Rectal smooth muscle tissue (tissue), 1 donor: ENCODE data around the gene ADAP1.
A peak's percentile ranks its signal among the peaks of the same experiment; 100 is the strongest.
"Not testable (repeated sequence)": the region's sequence is repeated elsewhere in the genome, so short reads cannot be mapped to it uniquely, and the experiment has no call there.

Experiments
- H3K27ac ChIP-seq: one replicate; pipeline ENCODE4 v1.7.0; 2013; ENCODE audit warnings: low read depth, low read length, inconsistent platforms
- H3K27me3 ChIP-seq: one replicate; pipeline ENCODE4 v1.7.0; 2013; ENCODE audit warnings: low read length; ENCODE audit not compliant: control insufficient read depth, insufficient read depth
- H3K36me3 ChIP-seq: one replicate; pipeline ENCODE4 v1.7.0; 2013; ENCODE audit warnings: low read length; ENCODE audit not compliant: control insufficient read depth, insufficient read depth
- H3K4me1 ChIP-seq: one replicate; pipeline ENCODE4 v1.7.0; 2013; ENCODE audit warnings: low read length; ENCODE audit not compliant: control insufficient read depth, insufficient read depth
- H3K4me3 ChIP-seq: one replicate; pipeline ENCODE4 v1.7.0; 2013; ENCODE audit warnings: low read length
- H3K9ac ChIP-seq: one replicate; pipeline ENCODE4 v1.7.0; 2013; ENCODE audit warnings: low read length

Gene ADAP1

DNA sequence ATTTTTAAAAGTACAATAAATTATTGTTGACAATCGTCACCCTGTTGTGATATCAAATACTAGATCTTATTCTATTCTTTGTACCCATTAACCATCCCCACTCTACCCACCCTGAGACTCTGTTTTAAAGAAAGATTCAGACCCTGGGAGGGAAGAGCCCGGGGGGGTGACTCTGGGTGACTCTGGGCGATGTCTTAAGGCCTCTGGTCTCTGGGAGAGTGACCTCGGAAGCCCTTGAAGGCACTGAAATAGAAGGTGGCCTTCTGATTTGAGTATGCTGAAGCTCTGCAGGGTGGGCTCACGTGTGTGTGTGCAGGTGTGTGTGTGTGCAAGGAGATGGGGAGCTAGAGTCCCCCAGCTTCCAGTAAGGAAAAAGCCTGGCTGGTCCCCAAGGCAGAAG lies 9.7 kb downstream of the ADAP1 start:
- Histone ChIP-seq H3K9ac (no peak overlapping the region), H3K27ac (no peak overlapping the region), H3K27me3 (no peaks in the 10 kb centered on the region), H3K4me3 (peak overlapping the region; percentile 29), H3K4me1 (no peaks in the 10 kb centered on the region), H3K36me3 (no peaks in the 10 kb centered on the region)

DNA sequence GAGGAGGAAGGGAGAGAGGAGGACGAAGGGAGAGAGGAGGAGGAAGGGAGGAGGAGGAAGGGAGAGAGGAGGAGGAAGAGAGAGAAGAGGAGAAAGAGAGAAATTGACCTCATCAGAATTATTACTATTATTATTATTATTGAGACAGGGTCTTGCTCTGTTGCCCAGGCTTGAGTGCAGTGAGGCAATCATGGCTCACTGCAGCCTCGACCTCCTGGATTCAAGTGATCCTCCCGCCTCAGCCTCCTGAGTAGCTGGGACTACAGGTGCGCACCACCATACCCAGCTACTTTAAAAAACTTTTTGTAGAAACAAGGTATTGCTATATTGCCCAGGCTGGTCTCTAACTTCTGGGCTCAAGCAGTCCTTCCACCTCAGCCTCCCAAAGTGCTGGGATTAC lies 10.7 kb downstream of the ADAP1 start:
- H3K4me3 ChIP-seq, H3K36me3 ChIP-seq, H3K27ac ChIP-seq, H3K4me1 ChIP-seq, H3K9ac ChIP-seq, H3K27me3 ChIP-seq: not testable (repeated sequence)

DNA sequence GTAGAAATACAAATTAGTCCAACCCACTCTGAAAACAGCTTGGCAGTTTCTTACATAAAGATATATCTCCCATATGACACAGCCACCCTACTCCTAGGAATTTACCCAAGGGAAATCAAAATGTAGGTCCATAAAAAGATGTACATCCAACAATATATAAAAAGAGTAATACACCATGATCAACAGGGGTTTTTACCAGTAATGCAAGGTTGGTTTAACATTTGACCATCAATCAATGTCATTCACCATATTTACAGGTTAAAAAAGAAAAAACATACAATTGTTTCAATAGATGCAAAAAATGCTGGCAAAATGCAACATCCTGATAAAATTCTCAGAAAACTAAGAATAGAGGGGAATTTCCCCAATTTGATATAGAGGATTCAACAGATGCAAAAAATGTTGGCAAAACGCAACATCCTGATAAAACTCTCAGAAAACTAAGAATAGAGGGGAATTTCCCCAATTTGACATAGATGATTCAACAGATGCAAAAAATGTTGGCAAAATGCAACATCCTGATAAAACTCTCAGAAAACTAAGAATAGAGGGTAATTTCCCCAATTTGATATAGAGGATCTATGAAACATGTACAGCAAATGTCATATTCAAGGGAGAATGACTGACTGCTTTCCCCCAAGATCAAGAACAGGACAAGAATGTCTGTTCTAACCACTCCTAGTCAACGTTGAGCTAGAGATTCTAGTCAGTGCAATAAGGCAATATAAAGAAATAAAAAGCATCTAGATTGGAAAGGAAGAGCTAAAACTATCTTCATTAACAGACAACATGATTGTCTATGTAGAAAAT lies 13.7 kb downstream of the ADAP1 start:
- Histone ChIP-seq H3K9ac (no peak overlapping the region), H3K27ac (no peak overlapping the region), H3K36me3 (no peaks in the 10 kb centered on the region), H3K4me1 (no peaks in the 10 kb centered on the region), H3K4me3 (no peak overlapping the region), H3K27me3 (no peaks in the 10 kb centered on the region)

DNA sequence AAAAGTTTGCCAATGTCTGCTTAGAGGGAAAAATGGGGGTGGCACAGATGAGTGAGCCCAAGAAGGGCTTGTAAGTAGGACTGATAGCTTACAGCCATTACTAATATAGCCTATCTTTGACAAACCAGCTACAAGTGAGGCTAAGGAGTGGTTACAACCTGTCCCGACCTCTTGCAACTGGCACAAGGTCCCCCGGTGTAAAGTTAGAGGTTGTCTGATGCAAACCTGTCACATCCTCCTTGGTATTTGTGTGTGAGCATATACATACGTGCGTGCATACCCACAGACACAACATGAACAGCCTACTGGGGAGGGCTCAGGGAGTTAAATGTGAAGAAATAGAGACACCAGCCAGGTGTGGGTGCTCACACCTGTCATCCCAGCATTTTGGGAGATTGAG lies 14.6 kb downstream of the ADAP1 start:
- H3K27ac ChIP-seq = no peak overlapping the region
- H3K4me3 ChIP-seq = no peak overlapping the region
- H3K36me3 ChIP-seq = no peaks in the 10 kb centered on the region
- H3K4me1 ChIP-seq = no peaks in the 10 kb centered on the region
- H3K9ac ChIP-seq = no peak overlapping the region
- H3K27me3 ChIP-seq = no peaks in the 10 kb centered on the region

DNA sequence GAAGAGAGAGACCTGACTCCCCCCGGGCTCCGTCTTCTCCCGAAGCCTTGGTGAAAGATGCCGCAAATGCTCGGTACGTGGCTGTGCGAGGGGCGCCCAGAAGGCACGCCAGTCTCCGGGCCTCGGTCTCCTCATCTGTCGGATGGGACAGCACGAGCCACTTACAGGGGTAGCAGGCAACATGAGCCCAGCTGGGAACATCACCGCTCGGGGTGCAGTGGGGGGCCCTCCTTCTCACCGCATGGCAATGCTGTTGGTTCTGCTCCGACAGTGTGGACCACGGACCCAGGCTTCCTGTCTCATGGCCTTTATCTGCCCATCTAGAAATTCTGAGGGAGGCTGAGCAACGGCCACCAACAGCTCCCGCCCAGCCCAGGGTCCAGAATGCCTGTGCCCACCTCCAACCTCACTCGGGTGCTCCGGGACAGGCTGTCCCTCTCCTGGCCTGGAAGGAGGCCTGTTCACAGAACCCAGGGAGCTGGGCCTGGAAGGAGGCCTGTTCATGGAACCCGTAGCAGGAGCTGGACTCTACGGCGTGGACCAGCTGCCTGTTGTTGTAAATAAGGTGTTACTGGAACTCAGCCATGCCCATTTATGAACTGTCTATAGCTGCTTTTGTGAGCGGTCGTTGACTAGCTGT lies 15.8 kb downstream of the ADAP1 start:
- Histone ChIP-seq H3K4me1 (no peaks in the 10 kb centered on the region), H3K27me3 (no peaks in the 10 kb centered on the region), H3K4me3 (no peak overlapping the region), H3K9ac (no peak overlapping the region), H3K36me3 (peaks cover 3% of the 10 kb centered on the region), H3K27ac (no peak overlapping the region)

DNA sequence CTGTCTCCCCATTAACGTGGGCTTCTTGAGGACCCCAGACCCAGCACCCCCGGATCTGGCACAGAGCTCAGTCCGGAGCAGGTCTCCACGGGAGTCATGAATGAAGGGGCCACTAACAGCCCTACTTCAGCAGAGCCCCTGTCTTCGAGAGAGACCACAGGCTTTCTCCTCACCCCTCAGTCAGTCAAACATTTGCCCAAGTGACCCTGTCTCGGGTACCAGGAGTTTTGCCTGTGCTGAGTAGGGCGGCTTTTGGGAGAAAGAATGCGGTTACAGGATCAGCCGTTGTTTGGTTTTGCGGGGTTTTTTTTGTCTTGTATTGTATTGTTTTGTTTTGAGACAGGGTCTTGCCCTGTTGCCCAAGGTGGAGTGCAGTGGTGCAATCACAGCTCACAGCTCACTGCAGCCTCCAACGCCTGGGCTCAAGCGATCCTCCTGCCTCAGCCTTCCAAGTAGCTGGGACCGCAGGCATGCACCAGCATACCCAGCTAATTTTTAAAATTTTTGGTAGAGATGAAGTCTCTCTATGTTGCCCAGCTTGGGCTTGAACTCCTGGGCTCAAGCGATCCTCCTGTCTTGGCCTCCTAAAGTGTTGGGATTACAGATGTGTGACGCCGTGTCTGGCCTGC lies 16.5 kb downstream of the ADAP1 start:
- Histone ChIP-seq H3K4me3 (no peak overlapping the region), H3K9ac (no peak overlapping the region), H3K27ac (no peak overlapping the region), H3K27me3 (no peaks in the 10 kb centered on the region), H3K4me1 (no peaks in the 10 kb centered on the region), H3K36me3 (peaks cover 3% of the 10 kb centered on the region)

DNA sequence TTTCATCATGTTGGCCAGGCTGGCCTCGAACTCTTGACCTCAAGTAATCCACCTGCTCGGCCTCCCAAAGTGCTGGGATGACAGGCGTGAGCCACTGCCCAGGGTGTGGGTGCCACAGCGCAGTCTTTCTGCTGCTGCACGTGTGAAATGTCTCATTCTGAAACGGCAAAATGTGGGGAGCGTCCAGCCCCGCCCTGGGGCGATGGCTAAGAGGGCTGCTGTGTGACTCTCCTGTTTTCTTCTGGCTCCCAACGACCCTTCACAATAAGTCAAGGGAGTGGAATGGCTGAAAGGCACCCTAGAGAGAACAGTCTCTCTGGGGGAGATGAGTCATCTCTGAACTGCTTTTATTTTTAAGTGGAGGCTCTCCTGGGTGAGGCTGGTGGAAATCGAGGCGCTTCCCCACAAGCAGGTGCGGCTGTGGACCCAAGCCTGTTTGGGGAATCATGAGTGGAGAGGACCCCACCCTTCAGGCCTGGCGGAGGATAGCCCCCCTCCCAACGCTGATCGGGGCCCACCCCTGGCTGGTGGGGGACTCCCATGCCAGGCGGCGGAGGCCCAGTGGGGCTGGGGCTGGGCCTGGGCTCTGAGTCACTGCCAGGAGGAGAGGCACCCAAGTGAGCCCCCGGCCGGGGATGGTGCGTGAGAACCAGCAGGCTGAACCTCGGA lies 18.0 kb downstream of the ADAP1 start:
- H3K9ac ChIP-seq = no peak overlapping the region
- no peaks in the 10 kb centered on the region for H3K4me1 ChIP-seq
- no peaks in the 10 kb centered on the region for H3K27me3 ChIP-seq
- no peak overlapping the region for H3K27ac ChIP-seq
- H3K4me3 ChIP-seq = no peak overlapping the region
- peaks cover 3% of the 10 kb centered on the region for H3K36me3 ChIP-seq

DNA sequence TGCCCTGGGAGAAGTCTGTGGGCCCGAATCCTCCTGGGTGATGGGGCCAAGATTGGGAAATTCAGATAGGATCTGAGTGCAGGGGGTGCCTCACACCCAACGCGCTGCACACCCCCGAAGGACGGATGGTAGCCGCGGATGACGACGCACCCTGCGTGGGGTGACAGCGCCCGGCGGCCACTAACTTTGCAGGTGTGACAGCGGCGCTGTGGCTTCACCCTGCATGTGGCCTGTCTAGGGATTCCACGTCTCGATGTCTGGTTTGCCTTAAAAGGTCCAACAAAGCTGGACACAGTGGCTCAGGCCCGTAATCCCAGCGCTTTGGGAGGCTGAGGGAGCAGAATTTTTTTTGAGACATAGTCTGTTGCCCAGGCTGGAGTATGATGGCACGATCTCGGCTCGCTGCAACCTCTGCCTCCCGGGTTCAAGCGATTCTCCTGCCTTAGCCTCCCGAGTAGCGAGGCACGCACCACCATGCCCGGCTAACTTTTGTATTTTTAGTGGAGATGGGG lies 18.6 kb downstream of the ADAP1 start:
- Histone ChIP-seq H3K4me3 (no peak overlapping the region), H3K27ac (no peak overlapping the region), H3K36me3 (peaks cover 3% of the 10 kb centered on the region), H3K9ac (no peak overlapping the region), H3K27me3 (no peaks in the 10 kb centered on the region), H3K4me1 (no peaks in the 10 kb centered on the region)

DNA sequence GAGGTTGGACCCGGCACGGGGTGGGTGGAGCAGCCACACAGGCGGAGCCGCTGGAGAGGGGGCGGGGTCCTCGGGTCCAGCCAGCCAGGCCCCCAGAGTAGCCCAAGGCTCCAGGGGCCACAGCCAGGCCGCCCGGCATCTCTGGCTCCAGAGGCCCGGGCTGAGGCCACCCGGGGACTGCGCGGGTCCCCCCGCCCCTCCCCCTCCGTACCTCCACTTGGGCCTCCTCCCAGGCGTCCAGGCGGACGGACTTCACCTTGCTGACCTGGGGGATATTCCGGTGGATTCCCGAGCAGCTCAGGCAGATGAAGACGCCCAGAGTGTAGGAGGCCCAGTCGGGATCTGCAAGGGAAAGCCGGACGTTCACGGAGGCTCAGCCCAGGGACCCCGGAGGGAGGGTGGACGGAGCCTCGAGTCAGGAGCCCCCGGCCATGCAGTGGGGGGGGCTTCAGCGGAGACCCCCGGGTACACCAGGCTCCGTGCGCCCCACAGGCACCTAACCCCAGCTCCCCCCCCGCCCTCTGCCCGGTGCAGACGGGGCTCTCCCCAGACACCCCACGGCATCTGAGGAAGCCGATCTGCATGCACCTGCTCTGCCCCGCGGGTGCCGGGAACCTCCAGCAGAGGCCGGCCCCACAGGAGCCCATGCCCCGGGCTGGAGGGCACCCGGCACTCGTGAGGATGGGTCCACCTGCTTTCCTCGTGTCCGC lies 19.2 kb downstream of the ADAP1 start:
- Histone ChIP-seq H3K27ac (no peak overlapping the region), H3K9ac (no peak overlapping the region), H3K4me3 (no peak overlapping the region), H3K27me3 (no peaks in the 10 kb centered on the region), H3K4me1 (no peaks in the 10 kb centered on the region), H3K36me3 (peaks cover 3% of the 10 kb centered on the region)

DNA sequence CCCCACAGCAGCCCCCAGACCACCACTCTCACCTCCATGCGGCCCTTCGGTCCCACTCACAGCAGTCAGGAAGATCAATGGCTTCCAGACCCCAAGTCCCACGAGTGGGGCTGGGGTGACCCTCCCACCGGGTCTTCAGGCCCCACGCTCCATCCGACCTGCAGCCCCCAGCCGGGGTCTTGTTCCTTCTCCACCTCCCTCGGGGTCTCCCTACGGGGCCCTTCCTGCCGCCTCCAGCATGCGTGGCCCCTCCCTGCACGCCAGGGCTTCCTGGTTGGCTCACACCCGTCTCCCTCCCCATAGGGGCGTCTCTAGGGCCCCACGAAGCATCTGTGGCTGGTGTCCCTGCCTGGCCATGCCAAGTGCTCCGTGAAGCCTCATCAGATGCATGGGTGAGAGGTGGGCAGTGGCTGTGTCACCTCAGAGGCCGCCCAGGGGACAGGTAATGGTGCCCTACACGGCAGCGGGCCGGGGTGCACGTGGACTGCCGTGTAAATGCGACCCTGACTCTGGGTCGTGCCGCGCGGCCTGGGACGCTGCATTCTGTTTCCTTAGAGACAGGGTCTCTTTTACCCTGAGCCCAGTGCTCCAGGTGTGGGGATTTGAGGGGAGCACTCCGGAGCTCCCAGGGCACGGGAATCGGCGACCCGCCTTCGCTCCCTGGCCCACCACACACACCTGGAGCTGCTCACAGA lies 19.9 kb downstream of the ADAP1 start:
- peaks cover 3% of the 10 kb centered on the region for H3K36me3 ChIP-seq
- H3K9ac ChIP-seq = no peak overlapping the region
- no peak overlapping the region for H3K27ac ChIP-seq
- H3K4me1 ChIP-seq = no peaks in the 10 kb centered on the region
- H3K27me3 ChIP-seq = no peaks in the 10 kb centered on the region
- no peak overlapping the region for H3K4me3 ChIP-seq

DNA sequence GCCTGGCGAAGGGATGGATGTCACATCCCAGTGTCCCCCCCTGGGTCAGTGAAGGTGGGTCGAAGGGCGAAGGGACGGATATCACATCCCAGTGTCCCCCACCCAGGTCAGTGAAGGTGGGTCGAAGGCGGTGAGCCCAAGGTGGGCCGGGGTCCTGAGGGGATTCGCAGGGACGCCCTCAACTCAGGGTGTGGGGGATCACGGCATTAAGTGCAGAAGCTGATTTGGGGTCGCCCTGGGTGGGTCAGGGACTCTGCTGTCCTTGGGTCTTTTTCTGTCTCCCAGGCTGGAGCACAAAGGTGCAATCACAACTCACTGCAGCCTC lies 21.9 kb downstream of the ADAP1 start:
- peaks cover 6% of the 10 kb centered on the region for H3K4me1 ChIP-seq
- H3K36me3 ChIP-seq = peaks cover 3% of the 10 kb centered on the region
- H3K4me3 ChIP-seq = no peak overlapping the region
- H3K9ac ChIP-seq = no peak overlapping the region
- no peak overlapping the region for H3K27ac ChIP-seq
- no peaks in the 10 kb centered on the region for H3K27me3 ChIP-seq
